Measurements from ENCODE around the gene OR2T5. TPM values are rescaled to one million over a fixed set of nuclear protein-coding genes. Genes with fewer than 3 reads are reported as not detected.
"Not testable (repeated sequence)": the region's sequence is repeated elsewhere in the genome, so short reads cannot be mapped to it uniquely, and the experiment has no call there.

OR2T5 gene
- total RNA-seq, 1 donor from 2014 or later: not detected

GRCh38 chr1:248500305-248501035 lies 12.1 kb downstream of the OR2T5 start:
- intact Hi-C loops (cut with micrococcal nuclease): not testable (repeated sequence)

DNA sequence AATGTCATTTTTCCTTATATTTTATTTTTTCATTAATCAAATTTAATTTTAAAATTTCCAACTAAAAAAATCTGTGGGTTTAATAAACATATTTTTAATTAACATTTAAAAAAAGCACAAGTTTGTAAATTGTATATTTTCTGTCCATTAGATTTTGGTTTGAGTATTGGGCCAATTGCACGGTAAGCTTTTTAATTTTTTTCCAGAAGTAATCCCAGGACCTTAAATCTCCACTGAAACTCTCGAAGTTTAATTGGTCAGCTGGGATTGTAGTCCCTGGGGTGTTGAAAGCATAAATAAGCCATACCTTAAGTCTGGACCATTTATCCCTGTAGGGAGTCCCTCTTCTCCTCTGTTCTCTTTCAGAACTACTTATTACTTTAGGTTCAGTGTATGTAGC lies 19.4 kb downstream of the OR2T5 start, which contains the start of gene OR2G6:
TSS of gene OR2G6 (plus strand) at position 301 of the 400 bp plus-strand sequence. CDS start 13,574 bp downstream, outside the sequence.
- intact Hi-C loops (cut with micrococcal nuclease): not testable (repeated sequence)

GRCh38 chr1:248510217-248510616 lies 21.8 kb downstream of the OR2T5 start:
- intact Hi-C loops (cut with micrococcal nuclease): not testable (repeated sequence)

DNA sequence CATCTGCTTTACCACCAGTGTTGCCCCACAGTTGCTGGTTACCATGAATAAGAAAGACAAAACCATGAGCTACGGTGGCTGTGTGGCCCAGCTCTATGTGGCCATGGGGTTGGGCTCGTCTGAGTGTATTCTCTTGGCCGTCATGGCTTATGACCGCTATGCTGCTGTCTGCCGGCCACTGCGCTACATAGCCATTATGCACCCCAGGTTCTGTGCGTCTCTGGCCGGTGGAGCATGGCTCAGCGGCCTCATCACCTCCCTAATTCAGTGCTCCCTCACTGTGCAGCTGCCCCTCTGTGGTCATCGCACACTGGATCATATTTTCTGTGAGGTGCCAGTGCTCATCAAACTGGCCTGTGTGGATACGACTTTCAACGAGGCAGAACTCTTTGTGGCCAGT lies 33.5 kb downstream of the OR2T5 start:
- intact Hi-C loops (cut with micrococcal nuclease): no loop called here

- intact Hi-C loops (cut with micrococcal nuclease): not testable (repeated sequence)
Observed at GRCh38 chr1:248537449-248537848, 49.1 kb downstream of the OR2T5 start.

Other genes with a start within 250 kb of the OR2T5 start
- gene OR2T33, start 210.6 kb upstream of the OR2T5 start, total RNA-seq: not detected in 2 replicates
- gene OR2T12, start 185.2 kb upstream of the OR2T5 start, total RNA-seq: not detected in 2 replicates
- not detected in 2 replicates for gene OR2M7, start 164.0 kb upstream of the OR2T5 start, total RNA-seq
- gene OR14C36, start 139.8 kb upstream of the OR2T5 start, total RNA-seq: not detected in 2 replicates
- gene OR2T4, start 126.9 kb upstream of the OR2T5 start, total RNA-seq: not detected in 2 replicates
- gene OR2T6, start 112.8 kb upstream of the OR2T5 start, total RNA-seq: not detected in 2 replicates
- not detected in 2 replicates for gene OR2T1, start 85.5 kb upstream of the OR2T5 start, total RNA-seq
- gene OR2T2, start 43.0 kb upstream of the OR2T5 start, total RNA-seq: not detected in 2 replicates
- not detected in 2 replicates for gene OR2T3, start 15.2 kb upstream of the OR2T5 start, total RNA-seq
- gene OR2G6, start 19.5 kb downstream of the OR2T5 start, total RNA-seq: not detected in 2 replicates
- not detected in 2 replicates for gene OR2T29, start 74.2 kb downstream of the OR2T5 start, total RNA-seq
- not detected in 2 replicates for gene OR2T34, start 86.2 kb downstream of the OR2T5 start, total RNA-seq
- gene OR2T10, start 109.1 kb downstream of the OR2T5 start, total RNA-seq: not detected in 2 replicates
- not detected in 2 replicates for gene OR2T11, start 146.5 kb downstream of the OR2T5 start, total RNA-seq
- not detected in 2 replicates for gene OR2T35, start 156.7 kb downstream of the OR2T5 start, total RNA-seq
- gene OR2T27, start 166.9 kb downstream of the OR2T5 start, total RNA-seq: not detected in 2 replicates
- gene OR14I1, start 214.2 kb downstream of the OR2T5 start, total RNA-seq: not detected in 2 replicates

Data from T-helper 1 cell treated with Interleukin-12 subunit alpha and Interleukin-12 subunit beta and Interleukin-4 antibody, amounts not matched to agents 30 ng/mL and 1 ng/mL, for 36 hours (primary cell).